HG03064 (cell line): ENCODE data around the gene SOX10.

Source experiments
- ATAC-seq: cut with Tn5 transposase; IDR thresholded peaks from one replicate; pipeline ENCODE4 v1.9.1; 2021; ENCODE audit warnings: low read depth; ENCODE audit not compliant: unreplicated experiment

Gene SOX10

DNA sequence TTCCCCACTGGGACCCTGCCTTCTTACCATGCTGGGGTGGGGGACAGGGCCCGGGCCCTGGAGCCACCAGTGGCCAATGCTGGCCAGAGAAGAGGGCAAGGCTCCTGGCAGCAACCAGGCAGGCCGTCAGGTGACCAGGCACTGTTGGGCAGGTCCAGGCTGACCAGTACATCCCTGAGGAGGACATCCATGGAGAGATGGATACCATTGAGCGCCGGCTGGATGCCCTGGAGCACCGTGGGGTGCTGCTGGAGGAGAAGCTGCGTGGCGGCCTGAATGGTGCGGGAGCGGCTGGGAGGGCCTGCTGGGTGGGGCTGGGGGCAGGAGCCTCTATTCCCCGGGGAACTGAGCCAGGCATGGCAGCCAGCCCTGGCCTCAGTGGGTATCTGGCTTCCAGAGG is 52.0 kb downstream of the SOX10 start:
- no peak for ATAC-seq

- ATAC-seq: no peak
Measured at GRCh38 chr22:37931893-37932389, 52.4 kb downstream of the SOX10 start.

DNA sequence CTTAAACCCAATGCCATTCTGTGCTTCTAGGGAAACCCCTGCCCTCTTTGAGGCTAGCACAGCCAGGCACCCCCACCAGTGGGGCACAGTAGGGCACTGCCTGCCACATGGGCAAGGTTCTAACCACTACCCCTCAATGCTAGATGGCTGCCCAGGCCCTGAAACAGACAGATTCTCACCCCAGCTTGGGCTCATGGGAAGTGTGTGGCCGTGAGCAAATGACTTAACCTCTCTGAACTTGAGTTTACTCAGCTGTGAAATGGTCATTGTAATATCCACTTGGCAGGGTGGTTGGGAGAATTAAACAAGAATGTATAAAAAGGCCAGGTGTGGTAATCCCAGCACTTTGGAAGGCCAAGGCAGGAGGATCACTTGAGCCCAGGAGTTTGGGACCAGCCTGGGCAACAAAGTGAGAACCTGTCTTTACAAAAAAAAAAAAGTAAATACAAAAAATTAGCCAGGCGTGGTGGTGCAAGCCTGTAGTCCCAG is 53.4 kb downstream of the SOX10 start:
- ATAC-seq: no peak

GRCh38 chr22:37930270-37930951 is 53.9 kb downstream of the SOX10 start:
- ATAC-seq: no peak

GRCh38 chr22:37929390-37929789 is 55.0 kb downstream of the SOX10 start:
- no peak for ATAC-seq

DNA sequence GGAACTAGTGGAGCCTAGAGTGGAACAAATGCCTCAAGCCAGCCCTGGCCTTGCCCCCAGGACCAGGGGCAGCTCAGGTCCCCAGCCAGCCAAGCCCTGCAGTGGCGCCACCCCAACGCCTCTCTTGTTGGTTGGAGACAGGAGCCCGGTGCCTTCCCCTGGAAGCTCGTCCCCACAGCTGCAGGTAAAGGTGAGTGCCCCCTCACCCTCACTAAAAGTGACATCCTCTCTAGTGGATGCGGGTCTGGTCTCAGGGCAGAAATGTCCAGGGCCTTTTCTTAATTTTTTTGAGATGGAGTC is 56.8 kb downstream of the SOX10 start:
- no peak for ATAC-seq

- ATAC-seq: no peak
Measured at GRCh38 chr22:37926771-37927636, 57.4 kb downstream of the SOX10 start.

- ATAC-seq: no peak
Measured at GRCh38 chr22:37926358-37926757, 58.0 kb downstream of the SOX10 start.

- ATAC-seq: no peak
Measured at GRCh38 chr22:37925767-37926166, 58.6 kb downstream of the SOX10 start.

GRCh38 chr22:37925330-37925729 is 59.0 kb downstream of the SOX10 start:
- no peak for ATAC-seq

- ATAC-seq: no peak
Measured at GRCh38 chr22:37924386-37925065, 59.8 kb downstream of the SOX10 start.

DNA sequence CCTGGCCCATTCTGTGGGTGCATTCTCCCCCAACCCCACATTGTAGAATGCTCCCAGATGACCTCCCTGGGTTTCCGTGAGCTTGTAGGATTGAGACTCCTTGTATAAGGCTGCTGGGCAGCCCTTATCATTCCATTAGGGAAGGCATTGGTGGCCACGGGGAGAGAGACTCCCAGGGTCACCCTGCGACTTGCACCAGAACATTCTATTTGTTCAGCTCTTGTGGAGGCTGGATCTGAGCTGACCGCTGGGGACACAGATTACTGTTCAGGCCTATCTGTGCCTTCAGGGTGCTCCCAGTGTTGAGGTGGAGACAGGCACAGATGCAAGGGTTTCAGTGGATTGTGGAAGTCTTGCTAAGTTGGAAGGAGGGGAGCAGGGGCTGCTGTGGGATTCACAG is 60.4 kb downstream of the SOX10 start:
- ATAC-seq: no peak
